Endodermal cell (in vitro differentiated cells): ENCODE data around the gene GON4L. TPM values are rescaled to one million over a fixed set of nuclear protein-coding genes. Genes with fewer than 3 reads are reported as not detected.
"Not testable (repeated sequence)": the region's sequence is repeated elsewhere in the genome, so short reads cannot be mapped to it uniquely, and the experiment has no call there.

Source experiments
- DNase-seq: peaks from one replicate; pipeline ENCODE4 v3.0.0-alpha.2; 2017
- H3K27ac ChIP-seq: 2 replicates; pipeline ENCODE4 v1.5.1; 2013; ENCODE audit warnings: mild to moderate bottlenecking, low read depth, low read length, moderate library complexity
- H3K27me3 ChIP-seq: 2 replicates; pipeline ENCODE4 v1.6.1; 2013; ENCODE audit warnings: mild to moderate bottlenecking, low read length, moderate library complexity; ENCODE audit not compliant: insufficient read depth, control insufficient read depth, poor library complexity, severe bottlenecking
- H3K36me3 ChIP-seq: 2 replicates; pipeline ENCODE4 v1.7.0; 2013; ENCODE audit warnings: mild to moderate bottlenecking, low read length, moderate library complexity; ENCODE audit not compliant: control insufficient read depth, insufficient read depth
- H3K4me1 ChIP-seq: one replicate; pipeline ENCODE4 v1.7.0; 2013; ENCODE audit warnings: low read length; ENCODE audit not compliant: control insufficient read depth, insufficient read depth
- H3K4me3 ChIP-seq: 2 replicates; pipeline ENCODE4 v1.5.1; 2013; ENCODE audit warnings: mild to moderate bottlenecking, low read length, moderate library complexity
- H3K9ac ChIP-seq: 2 replicates; pipeline ENCODE4 v1.6.1; 2013; ENCODE audit warnings: mild to moderate bottlenecking, low read length, moderate library complexity; ENCODE audit not compliant: poor library complexity, severe bottlenecking; ENCODE audit errors: extremely low read depth
- H3K9me3 ChIP-seq: 2 replicates; pipeline ENCODE4 v1.6.1; 2013; ENCODE audit warnings: mild to moderate bottlenecking, low read length, moderate library complexity; ENCODE audit not compliant: control insufficient read depth
- H3K27ac Mint-ChIP-seq: 2 replicates; pipeline ENCODE4 v1.8.0; 2020; ENCODE audit warnings: mixed read lengths
- H3K27me3 Mint-ChIP-seq: 2 replicates; pipeline ENCODE4 v1.8.0; 2021; ENCODE audit warnings: mild to moderate bottlenecking, mixed read lengths; ENCODE audit not compliant: insufficient read depth
- H3K36me3 Mint-ChIP-seq: 2 replicates; pipeline ENCODE4 v1.8.0; 2020; ENCODE audit warnings: low read depth, mixed read lengths
- H3K4me1 Mint-ChIP-seq: 2 replicates; pipeline ENCODE4 v1.8.0; 2020; ENCODE audit warnings: mixed read lengths
- H3K4me3 Mint-ChIP-seq: 2 replicates; pipeline ENCODE4 v1.8.0; 2020; ENCODE audit warnings: mild to moderate bottlenecking, moderate library complexity, mixed read lengths
- H3K9me3 Mint-ChIP-seq: 2 replicates; pipeline ENCODE4 v1.8.0; 2020; ENCODE audit warnings: mild to moderate bottlenecking, mixed read lengths
- CTCF ChIP-seq: fragments of 200-600 bp; sonication (generic); conservative IDR thresholded peaks from 2 replicates; pipeline ENCODE4 v1.5.0; 2021; ENCODE audit warnings: antibody characterized with exemption, mild to moderate bottlenecking
- WGBS, 2 experiments: methylation state at CpG; one replicate each; pipeline versions ENCODE4 v1.1.5 to v1.1.7; 2013; ENCODE audit warnings: missing lambda C conversion rate in 2 of 2, mixed read lengths in 1 of 2; ENCODE audit not compliant: insufficient coverage in 1 of 2, insufficient read length in 1 of 2; 5-methylcytosine and 5-hydroxymethylcytosine counted together
- total RNA-seq, 2 donors: library from RNA; stranded (reverse); fragmentation: NEBNext Ultra II Directional in 1 of 2; extraction: Animal tissue kit (Norgen Biotek cat#: 25700) in 1 of 2; gene quantifications; 2 replicates in 1 of 2; 3 replicates in 1 of 2; pipeline ENCODE4 v1.2.1, GENCODE V29; 2021

Gene GON4L
- total RNA-seq, 2 donors from 2014 or later: 62.7 to 64.6 TPM

GRCh38 chr1:155763090-155763815, 93.8 kb downstream of the GON4L start:
- H3K9ac ChIP-seq, DNase-seq, H3K27me3 ChIP-seq, H3K4me3 ChIP-seq, H3K27ac Mint-ChIP-seq, H3K9me3 ChIP-seq, H3K27ac ChIP-seq, H3K4me3 Mint-ChIP-seq, H3K9me3 Mint-ChIP-seq, H3K27me3 Mint-ChIP-seq, H3K4me1 Mint-ChIP-seq, H3K4me1 ChIP-seq: not testable (repeated sequence)
- WGBS, 2 experiments: 93 to 96% methylated on average over 6 of the region's 6 CpGs
- peaks cover 68% of the 10 kb centered on the region for H3K36me3 Mint-ChIP-seq
- H3K36me3 ChIP-seq: peaks cover 62% of the 10 kb centered on the region

- no peak for TF ChIP-seq CTCF
- H3K9me3 ChIP-seq: no peaks in the 10 kb centered on the region
- no peak overlapping the region for H3K27ac ChIP-seq
- Mint-ChIP-seq H3K27ac (no peak overlapping the region), H3K4me3 (no peak overlapping the region), H3K27me3 (no peaks in the 10 kb centered on the region), H3K36me3 (peaks cover 68% of the 10 kb centered on the region), H3K9me3 (no peaks in the 10 kb centered on the region), H3K4me1 (no peaks in the 10 kb centered on the region)
- WGBS, 2 experiments: 94 to 95% methylated on average over 8 to 11 of the region's 11 CpGs
- no peak for DNase-seq
- H3K9ac ChIP-seq: no peak overlapping the region
- H3K4me1 ChIP-seq: no peaks in the 10 kb centered on the region
- no peak overlapping the region for H3K4me3 ChIP-seq
- H3K36me3 ChIP-seq: peaks cover 59% of the 10 kb centered on the region
- no peaks in the 10 kb centered on the region for H3K27me3 ChIP-seq
These were observed 95.1 kb downstream of the GON4L start for GRCh38 chr1:155761736-155762405.

- Histone ChIP-seq H3K4me3 (no peak overlapping the region), H3K36me3 (peaks cover 62% of the 10 kb centered on the region), H3K9me3 (no peaks in the 10 kb centered on the region), H3K27me3 (no peaks in the 10 kb centered on the region), H3K9ac (no peak overlapping the region), H3K4me1 (no peaks in the 10 kb centered on the region), H3K27ac (no peak overlapping the region)
- H3K4me1 Mint-ChIP-seq: no peaks in the 10 kb centered on the region
- TF ChIP-seq CTCF: no peak
- peaks cover 68% of the 10 kb centered on the region for H3K36me3 Mint-ChIP-seq
- no peak overlapping the region for H3K27ac Mint-ChIP-seq
- H3K27me3 Mint-ChIP-seq: no peaks in the 10 kb centered on the region
- no peak for DNase-seq
- no peaks in the 10 kb centered on the region for H3K9me3 Mint-ChIP-seq
- WGBS, 2 experiments: 85% methylated on average over 2 of the region's 2 CpGs; no CpG with 5 or more reads in 1 of the 2 experiments
- H3K4me3 Mint-ChIP-seq: no peak overlapping the region
These were observed 96.1 kb downstream of the GON4L start for GRCh38 chr1:155760751-155761475.
